BJ (cell line): ENCODE measurements around the gene ZFR2. TPM values are rescaled to one million over a fixed set of nuclear protein-coding genes. Genes with fewer than 3 reads are reported as not detected.
"Not testable (repeated sequence)": the region's sequence is repeated elsewhere in the genome, so short reads cannot be mapped to it uniquely, and the experiment has no call there.

Experiments
- CTCF ChIA-PET: fragments of 350-600 bp; formaldehyde crosslinking; extraction: SDS; loops from one replicate; lab custom pipeline; 2021; ENCODE audit warnings: antibody characterized with exemption, inconsistent platforms; lab: Yijun Ruan, JAX
- POLR2A ChIA-PET: fragments of 300-600 bp; sonication (Branson Sonifier 250); formaldehyde crosslinking; extraction: SDS; loops from one replicate; lab custom pipeline; 2021; ENCODE audit warnings: antibody characterized with exemption; lab: Charles Lee
- DNase-seq: peaks from one replicate; pipeline ENCODE4 v3.0.0-alpha.2; 2011; ENCODE audit warnings: low read depth
- H3K27me3 ChIP-seq: 2 replicates; pipeline ENCODE4 v1.6.0; 2011; ENCODE audit warnings: low read length; ENCODE audit not compliant: control insufficient read depth, insufficient read depth
- H3K36me3 ChIP-seq: 2 replicates; pipeline ENCODE4 v1.5.1; 2011; ENCODE audit warnings: low read length; ENCODE audit not compliant: control insufficient read depth, insufficient read depth
- H3K4me3 ChIP-seq: 2 replicates; pipeline ENCODE4 v1.5.1; 2011; ENCODE audit warnings: low read depth, mild to moderate bottlenecking, control low read depth, low read length
- polyA plus RNA-seq: library from polyadenylated mRNA; depleted of rRNA; stranded (reverse); fragments of >200 nt; gene quantifications from 2 replicates; pipeline ENCODE4 v1.2.3, GENCODE V29; 2011; rRNA removed
- small RNA-seq: library from RNA; depleted of rRNA; stranded (forward); fragments of <200 nt; gene quantifications from one replicate; pipeline ENCODE3, GENCODE V24; 2012; ENCODE audit warnings: low replicate concordance, low read depth; ENCODE audit not compliant: insufficient read length
- TF ChIP-seq, protein P1 (sequence below): IDR thresholded peaks from 2 replicates; pipeline ENCODE4 v1.5.1; 2011; ENCODE audit warnings: low read depth, mild to moderate bottlenecking, control low read depth, inconsistent platforms, low read length, moderate library complexity; ENCODE audit not compliant: insufficient read depth

Gene ZFR2
- polyA plus RNA-seq, 1 experiment: 0.15 TPM

DNA sequence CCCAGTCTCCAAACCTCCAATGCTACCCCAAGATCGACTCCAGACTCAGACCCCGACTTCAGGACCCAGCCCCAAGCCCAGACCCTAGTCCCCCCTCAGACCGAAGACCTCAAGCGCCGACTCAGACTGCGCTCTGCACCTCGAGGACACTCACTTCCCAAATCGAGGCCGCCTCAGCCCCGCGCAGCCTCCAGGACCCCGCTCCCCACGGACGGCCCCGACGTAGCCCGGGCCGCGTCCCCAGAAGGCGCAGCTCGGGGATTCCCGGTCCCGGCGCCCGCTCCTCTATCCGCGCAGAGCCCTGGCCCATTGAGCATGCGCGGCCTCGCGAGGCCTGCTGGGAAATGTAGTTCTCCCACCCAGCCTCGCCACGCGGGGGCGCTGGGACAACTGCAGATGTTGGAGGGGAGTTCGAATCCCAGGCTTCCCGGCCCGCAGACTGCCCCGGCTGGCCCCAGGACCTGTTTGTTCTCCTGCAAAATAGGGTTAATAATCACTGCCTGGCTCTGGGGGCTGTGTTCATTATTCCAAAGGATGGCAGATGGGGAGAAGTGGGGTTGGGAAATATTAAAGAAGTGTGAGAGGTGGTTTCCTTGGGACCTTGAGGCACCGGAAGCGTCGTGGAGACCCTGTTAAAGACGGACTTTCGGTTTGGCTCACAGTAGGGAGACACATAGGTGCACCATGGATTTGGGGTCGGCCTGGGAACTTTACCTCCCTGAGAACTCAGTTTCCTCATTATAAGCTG, 107.3 kb downstream of the ZFR2 start, which contains the start of gene APBA3:
TSS of gene APBA3 (minus strand) at position 311 of the 748 bp plus-strand sequence. CDS start 1,428 bp downstream, outside the sequence.
- ChIA-PET POLR2A (no interaction called here), CTCF (interaction anchor here (0.6 to 1.9 kb wide), 7 partner anchors 10 to 101 kb away, joined by 3 to 8 read pairs (median 4); partner anchors contain the start of gene RAX2)

DNA sequence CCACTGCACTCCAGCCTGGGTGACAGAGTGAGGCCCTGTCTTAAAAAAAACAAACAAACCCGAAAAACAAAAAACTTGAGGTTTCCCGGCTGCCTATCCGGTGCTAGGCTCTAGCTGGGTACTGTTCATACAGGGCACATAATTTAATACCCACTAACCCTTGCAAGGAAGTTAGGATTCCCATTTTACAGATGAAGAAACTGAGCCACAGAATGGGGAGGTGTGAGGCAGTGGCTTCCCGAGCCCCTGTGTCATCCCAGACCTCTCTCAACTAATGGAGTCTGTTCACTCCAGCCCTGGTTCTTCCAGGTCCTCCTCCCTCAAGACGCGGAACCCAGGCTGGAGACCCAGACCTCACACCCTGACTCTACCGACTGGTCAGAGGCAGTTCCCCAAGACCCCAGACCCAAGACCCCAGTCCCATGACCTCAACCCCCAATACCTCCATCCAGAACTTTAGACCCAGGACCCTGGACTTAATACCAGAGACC, 107.9 kb downstream of the ZFR2 start:
- Histone ChIP-seq H3K36me3 (peaks cover 6% of the 10 kb centered on the region), H3K27me3 (no peaks in the 10 kb centered on the region), H3K4me3 (peak overlapping the region; percentile 73)
- TF ChIP-seq, protein P1, sequence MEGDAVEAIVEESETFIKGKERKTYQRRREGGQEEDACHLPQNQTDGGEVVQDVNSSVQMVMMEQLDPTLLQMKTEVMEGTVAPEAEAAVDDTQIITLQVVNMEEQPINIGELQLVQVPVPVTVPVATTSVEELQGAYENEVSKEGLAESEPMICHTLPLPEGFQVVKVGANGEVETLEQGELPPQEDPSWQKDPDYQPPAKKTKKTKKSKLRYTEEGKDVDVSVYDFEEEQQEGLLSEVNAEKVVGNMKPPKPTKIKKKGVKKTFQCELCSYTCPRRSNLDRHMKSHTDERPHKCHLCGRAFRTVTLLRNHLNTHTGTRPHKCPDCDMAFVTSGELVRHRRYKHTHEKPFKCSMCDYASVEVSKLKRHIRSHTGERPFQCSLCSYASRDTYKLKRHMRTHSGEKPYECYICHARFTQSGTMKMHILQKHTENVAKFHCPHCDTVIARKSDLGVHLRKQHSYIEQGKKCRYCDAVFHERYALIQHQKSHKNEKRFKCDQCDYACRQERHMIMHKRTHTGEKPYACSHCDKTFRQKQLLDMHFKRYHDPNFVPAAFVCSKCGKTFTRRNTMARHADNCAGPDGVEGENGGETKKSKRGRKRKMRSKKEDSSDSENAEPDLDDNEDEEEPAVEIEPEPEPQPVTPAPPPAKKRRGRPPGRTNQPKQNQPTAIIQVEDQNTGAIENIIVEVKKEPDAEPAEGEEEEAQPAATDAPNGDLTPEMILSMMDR: no peak
- DNase-seq: no peak
- POLR2A ChIA-PET: no interaction called here
- CTCF ChIA-PET: interaction anchor here (1.0 to 1.9 kb wide), 3 partner anchors 9 to 70 kb away, joined by 3 to 4 read pairs (median 4); no protein-coding TSS in a partner anchor

More for the DNA sequence above, 107.3 kb downstream of the ZFR2 start, which contains the start of gene APBA3:
- H3K27me3 ChIP-seq: no peaks in the 10 kb centered on the region
- peaks cover 6% of the 10 kb centered on the region for H3K36me3 ChIP-seq
- H3K4me3 ChIP-seq: peak within 1 kb of the TSS; percentile 90
- TF ChIP-seq, protein P1: peak; percentile 75
- DNase-seq: peak; percentile 29

DNA sequence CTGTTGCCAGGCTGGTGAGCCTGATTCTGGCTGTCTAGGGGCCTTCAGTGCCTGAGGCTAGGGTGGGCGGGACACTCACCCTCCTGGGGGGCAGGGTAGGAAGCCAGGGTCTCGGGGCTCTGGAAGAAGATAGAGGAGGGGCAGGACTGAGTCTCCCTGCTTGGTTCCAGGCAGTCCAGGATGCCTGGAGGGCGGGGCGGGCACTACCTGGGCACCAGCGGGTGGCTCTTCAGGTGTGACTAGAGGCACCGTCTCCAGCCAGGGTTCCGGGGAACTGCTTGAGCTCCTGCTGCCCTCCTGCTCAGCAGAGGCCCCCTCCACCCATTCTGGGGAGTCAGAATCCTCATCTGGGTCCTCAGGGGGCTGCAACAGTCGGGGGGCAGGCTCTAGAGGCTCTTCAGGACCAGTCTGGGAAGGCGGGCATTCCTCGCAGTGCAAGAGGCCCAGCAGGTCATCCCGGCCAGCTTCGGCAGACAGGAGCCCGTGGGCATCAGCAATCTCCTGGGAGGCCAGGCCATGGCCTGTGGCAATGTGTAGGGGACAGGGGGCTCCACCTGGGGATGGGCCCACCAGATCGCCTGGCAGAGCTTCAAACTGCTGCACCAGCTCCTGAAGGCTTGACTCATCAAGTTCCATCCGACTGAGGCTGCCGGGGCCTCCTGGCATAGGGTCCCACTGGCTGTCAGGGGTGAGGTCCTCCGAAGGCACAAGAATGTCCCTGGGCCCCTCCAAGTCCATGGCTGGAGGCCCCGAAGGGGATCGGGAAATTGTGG, 109.2 kb downstream of the ZFR2 start:
- Histone ChIP-seq H3K27me3 (no peaks in the 10 kb centered on the region), H3K36me3 (peaks cover 6% of the 10 kb centered on the region), H3K4me3 (no peak overlapping the region)
- DNase-seq: no peak
- ChIA-PET POLR2A (no interaction called here), CTCF (interaction anchor here (1.5 kb wide), 1 partner anchor 41 kb away, joined by 3 read pairs; no protein-coding TSS in a partner anchor)
- TF ChIP-seq, protein P1: no peak

DNA sequence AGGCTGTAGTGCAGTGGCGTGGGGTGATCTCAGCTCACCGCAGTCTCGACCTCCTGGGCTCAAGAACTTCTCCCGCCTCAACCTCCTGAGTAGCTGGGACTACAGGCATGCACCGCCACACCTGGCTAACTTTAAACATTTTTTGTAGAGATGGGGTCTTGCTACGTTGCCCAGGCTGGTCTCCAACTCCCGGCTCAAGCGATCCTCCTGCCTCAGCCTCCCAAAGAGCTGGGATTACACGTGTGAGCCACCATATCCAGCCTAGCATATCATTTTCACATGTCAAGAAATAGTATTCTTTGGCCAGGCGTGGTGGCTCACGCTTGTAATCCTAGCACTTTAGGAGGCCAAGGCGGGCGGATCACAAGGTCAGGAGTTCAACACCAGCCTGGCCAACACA, 110.5 kb downstream of the ZFR2 start:
- POLR2A ChIA-PET, H3K27me3 ChIP-seq, CTCF ChIA-PET, DNase-seq, H3K4me3 ChIP-seq, H3K36me3 ChIP-seq: not testable (repeated sequence)

DNA sequence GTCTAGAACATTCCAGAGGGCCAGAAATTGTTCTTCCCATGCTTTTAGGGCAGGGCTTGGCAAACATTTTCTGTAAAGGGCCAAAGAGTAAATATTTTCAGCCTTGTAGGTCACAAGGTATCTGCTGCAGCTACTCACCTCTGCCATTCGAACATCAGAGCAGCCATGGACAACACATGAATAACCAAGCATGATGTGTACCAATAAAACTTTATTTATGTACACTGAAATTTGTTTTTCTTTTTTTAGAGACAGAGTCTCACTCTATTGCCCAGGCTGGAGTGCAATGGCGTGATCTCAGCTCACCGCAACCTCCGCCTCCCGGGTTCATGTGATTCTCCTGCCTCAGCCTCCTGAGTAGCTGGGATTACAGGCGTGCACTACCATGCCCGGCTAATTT, 111.1 kb downstream of the ZFR2 start:
- H3K27me3 ChIP-seq, DNase-seq, H3K4me3 ChIP-seq, H3K36me3 ChIP-seq, POLR2A ChIA-PET: not testable (repeated sequence)
- CTCF ChIA-PET: interaction anchor here (0.6 kb wide), 1 partner anchor 38 kb away, joined by 3 read pairs; no protein-coding TSS in a partner anchor

Small RNA genes lying within 50 kb of the gene (small RNA-seq; reads per million reads assigned to genes)
- gene AC005777.1: not detected

Other genes with a start within 250 kb of the ZFR2 start
- 9.3 and 13.8 TPM in 2 replicates for gene CACTIN, start 242.2 kb downstream of the ZFR2 start, polyA plus RNA-seq
- 14.2 and 35.3 TPM in 2 replicates for gene PIP5K1C, start 168.6 kb downstream of the ZFR2 start, polyA plus RNA-seq
- not detected in 2 replicates for gene TJP3, start 160.7 kb downstream of the ZFR2 start, polyA plus RNA-seq
- 7.7 and 12.4 TPM in 2 replicates for gene APBA3, start 107.3 kb downstream of the ZFR2 start, polyA plus RNA-seq
- gene MRPL54, start 106.4 kb downstream of the ZFR2 start, polyA plus RNA-seq: 70.1 and 77.7 TPM in 2 replicates
- gene RAX2, start 96.8 kb downstream of the ZFR2 start, polyA plus RNA-seq: not detected in 2 replicates
- gene MATK, start 82.7 kb downstream of the ZFR2 start, polyA plus RNA-seq: not detected in 2 replicates
- 0.01 TPM in 1 of 2 replicates, not detected in the other for gene ATCAY, start 11.6 kb upstream of the ZFR2 start, polyA plus RNA-seq
- not detected in 2 replicates for gene NMRK2, start 64.0 kb upstream of the ZFR2 start, polyA plus RNA-seq
- gene DAPK3, start 102.1 kb upstream of the ZFR2 start, polyA plus RNA-seq: 132 and 178 TPM in 2 replicates
- 1,661 and 2,469 TPM in 2 replicates for gene EEF2, start 116.4 kb upstream of the ZFR2 start, polyA plus RNA-seq
- gene PIAS4, start 138.7 kb upstream of the ZFR2 start, polyA plus RNA-seq: 10.9 and 18.2 TPM in 2 replicates
- gene ZBTB7A, start 197.9 kb upstream of the ZFR2 start, polyA plus RNA-seq: 4.2 and 7.5 TPM in 2 replicates